GM21515 (cell line): ENCODE results near the gene CCDC86.

Experiments used
- ATAC-seq: cut with Tn5 transposase; IDR thresholded peaks from one replicate; pipeline ENCODE4 v1.9.1; 2021; ENCODE audit not compliant: unreplicated experiment

The CCDC86 gene

GRCh38 chr11:60852982-60853950 is 11.4 kb downstream of the CCDC86 start:
- ATAC-seq, result no peak

- ATAC-seq, result no peak
These were observed 12.4 kb downstream of the CCDC86 start for GRCh38 chr11:60854140-60854846.

GRCh38 chr11:60854847-60855725 is 13.2 kb downstream of the CCDC86 start:
- no peak for ATAC-seq

- ATAC-seq, result no peak
These were observed 14.1 kb downstream of the CCDC86 start, which contains the start of gene PTGDR2 for GRCh38 chr11:60855726-60856633. TSS of gene PTGDR2 (minus strand) at chr11:60855950. CDS start at chr11:60853722, 2,228 bp downstream.

- ATAC-seq, result no peak
These were observed 15.7 kb downstream of the CCDC86 start for GRCh38 chr11:60857378-60858232.

GRCh38 chr11:60858236-60858635 is 16.3 kb downstream of the CCDC86 start:
- ATAC-seq, result no peak

GRCh38 chr11:60858731-60859464 is 17.0 kb downstream of the CCDC86 start:
- no peak for ATAC-seq

GRCh38 chr11:60859616-60860250 is 17.8 kb downstream of the CCDC86 start:
- ATAC-seq, result no peak

- ATAC-seq, result no peak
These were observed 19.0 kb downstream of the CCDC86 start for GRCh38 chr11:60860943-60861342.

GRCh38 chr11:60862171-60862570 is 20.3 kb downstream of the CCDC86 start:
- no peak for ATAC-seq

GRCh38 chr11:60863550-60864521 is 21.9 kb downstream of the CCDC86 start:
- no peak for ATAC-seq

GRCh38 chr11:60864856-60865513 is 23.1 kb downstream of the CCDC86 start:
- no peak for ATAC-seq

- ATAC-seq, result no peak
These were observed 25.3 kb downstream of the CCDC86 start, which contains the start of gene ZP1 for GRCh38 chr11:60866911-60867870. TSS of gene ZP1 (plus strand) at chr11:60867542. CDS start at chr11:60867562, 20 bp downstream.

GRCh38 chr11:60867871-60868681 is 26.2 kb downstream of the CCDC86 start:
- ATAC-seq, result no peak
